GM12878 (cell line): ENCODE results near the gene EXD3. TPM values are rescaled to one million over a fixed set of nuclear protein-coding genes. Genes with fewer than 3 reads are reported as not detected.

ENCODE experiments used
- ATAC-seq: fragments of 200-7000 bp; cut with Tn5 transposase; 3 replicates; pipeline ENCODE4 v1.9.1; 2020; ENCODE audit warnings: mild to moderate bottlenecking, moderate library complexity
- BruUV-seq: library from RNA; stranded (reverse); fragments of 400-500 nt; replicated peaks from 2 replicates; lab custom pipeline; 2021; lab: Mats Ljungman, UMichigan
- CTCF ChIA-PET: fragments of 300-600 bp; sonication (Branson Sonifier 250); formaldehyde crosslinking; extraction: SDS; loops from one replicate; lab custom pipeline; 2021; ENCODE audit warnings: inconsistent platforms; lab: Yijun Ruan, JAX
- POLR2A ChIA-PET: fragments of 350-600 bp; formaldehyde crosslinking; extraction: SDS; loops from one replicate; lab custom pipeline; 2021; ENCODE audit warnings: inconsistent platforms; lab: Charles Lee
- RAD21 ChIA-PET: fragments of 300-600 bp; sonication (Branson Sonifier 250); formaldehyde crosslinking; loops from one replicate; lab custom pipeline; 2023; ENCODE audit warnings: antibody characterized with exemption; ENCODE audit not compliant: unreplicated experiment; lab: Charles Lee
- SMC1A ChIA-PET: fragments of 300-600 bp; sonication (Branson Sonifier 250); formaldehyde crosslinking; loops from one replicate; lab custom pipeline; 2023; ENCODE audit not compliant: unreplicated experiment, uncharacterized antibody; lab: Charles Lee
- DNase-seq: peaks from one replicate; pipeline ENCODE4 v3.0.0-alpha.2; 2011; ENCODE audit warnings: low read depth, low spot score
- FAIRE-seq: peaks from 3 replicates; lab custom pipeline; 2011; peaks lifted over from hg19 to GRCh38; lab: Jason Lieb, UNC
- H2AFZ ChIP-seq: 2 replicates; pipeline ENCODE4 v1.6.0; 2011; ENCODE audit warnings: low read depth, low read length, control low read depth; ENCODE audit not compliant: control insufficient read depth
- H3K27ac ChIP-seq: 2 replicates; pipeline ENCODE4 v1.5.1; 2011; ENCODE audit warnings: control low read depth; ENCODE audit not compliant: control insufficient read depth, insufficient read depth
- H3K27me3 ChIP-seq, 2 experiments: replicated peaks in 1 of 2; 2 replicates each; pipeline versions ENCODE4 v1.6.0 to v1.6.1; 2011; ENCODE audit warnings: low read length in 1 of 2; ENCODE audit not compliant: control insufficient read depth in 2 of 2, insufficient read depth in 2 of 2
- H3K36me3 ChIP-seq, 2 experiments: 2 replicates each; pipeline ENCODE4 v1.5.1; 2011; ENCODE audit warnings: low read length in 1 of 2; ENCODE audit not compliant: control insufficient read depth in 2 of 2, insufficient read depth in 2 of 2
- H3K4me1 ChIP-seq: 2 replicates; pipeline ENCODE4 v1.6.1; 2011; ENCODE audit warnings: mild to moderate bottlenecking, low read length, moderate library complexity, mixed read lengths; ENCODE audit not compliant: control insufficient read depth, insufficient read depth
- H3K4me2 ChIP-seq: 2 replicates; pipeline ENCODE4 v1.6.0; 2011; ENCODE audit warnings: control low read depth; ENCODE audit not compliant: control insufficient read depth, insufficient read depth
- H3K4me3 ChIP-seq: fragments of 200-600 bp; sonication (generic); 2 replicates; pipeline ENCODE4 v1.5.1; 2016
- H3K79me2 ChIP-seq: 2 replicates; pipeline ENCODE4 v1.6.0; 2011; ENCODE audit warnings: low read length; ENCODE audit not compliant: control insufficient read depth, insufficient read depth
- H3K9ac ChIP-seq: 2 replicates; pipeline ENCODE4 v1.8.0; 2011; ENCODE audit warnings: low read length, control low read depth, mixed read lengths; ENCODE audit not compliant: control insufficient read depth, insufficient read depth
- H3K9me3 ChIP-seq: replicated peaks from 3 replicates; pipeline ENCODE4 v1.5.1; 2011; ENCODE audit warnings: mild to moderate bottlenecking, low read length; ENCODE audit not compliant: control insufficient read depth, insufficient read depth
- H4K20me1 ChIP-seq: 2 replicates; pipeline ENCODE4 v1.6.0; 2011; ENCODE audit not compliant: control insufficient read depth, insufficient read depth
- EP300 ChIP-seq, 2 experiments: fragments of 150-350 bp in 1 of 2; IDR thresholded peaks; 2 replicates each; pipeline ENCODE4 v1.6.1; 2011 to 2012; ENCODE audit warnings: low read depth in 2 of 2, low read length in 2 of 2, borderline replicate concordance in 1 of 2, improper control_type of control experiment in 1 of 2, inconsistent platforms in 1 of 2; ENCODE audit not compliant: control insufficient read depth in 1 of 2
- FOXM1 ChIP-seq: IDR thresholded peaks from 2 replicates; pipeline ENCODE4 v1.6.1; 2012; ENCODE audit warnings: low read depth, mild to moderate bottlenecking, inconsistent platforms, low read length, moderate library complexity
- JUND ChIP-seq: IDR thresholded peaks from 2 replicates; pipeline ENCODE4 v1.6.1; 2012; ENCODE audit warnings: low read depth, mild to moderate bottlenecking, low read length, improper control_type of control experiment, moderate library complexity
- MYC ChIP-seq: IDR thresholded peaks from 2 replicates; pipeline ENCODE4 v1.6.1; 2011; ENCODE audit warnings: mild to moderate bottlenecking, low read length, moderate library complexity, inconsistent platforms; ENCODE audit not compliant: insufficient read depth, insufficient replicate concordance, insufficient read length, severe bottlenecking
- NFYA ChIP-seq: IDR thresholded peaks from 2 replicates; pipeline ENCODE4 v1.6.1; 2011; ENCODE audit warnings: low read depth, mild to moderate bottlenecking, low read length, improper control_type of control experiment, borderline replicate concordance
- POLR2AphosphoS5 ChIP-seq: IDR thresholded peaks from 2 replicates; pipeline ENCODE4 v1.6.1; 2011; ENCODE audit warnings: mild to moderate bottlenecking, low read length, inconsistent platforms
- RCOR1 ChIP-seq: conservative IDR thresholded peaks from 2 replicates; pipeline ENCODE4 v1.6.1; 2012; ENCODE audit warnings: low read depth, low read length, improper control_type of control experiment
- SIX5 ChIP-seq: IDR thresholded peaks from 2 replicates; pipeline ENCODE4 v1.6.1; 2011; ENCODE audit warnings: mild to moderate bottlenecking, low read depth, low read length, moderate library complexity; ENCODE audit not compliant: severe bottlenecking
- SMC3 ChIP-seq: IDR thresholded peaks from 2 replicates; pipeline ENCODE4 v1.6.1; 2011; ENCODE audit warnings: low read length, improper control_type of control experiment, borderline replicate concordance
- TARDBP ChIP-seq: IDR thresholded peaks from 2 replicates; pipeline ENCODE4 v1.6.1; 2016; ENCODE audit warnings: borderline replicate concordance
- WRNIP1 ChIP-seq: IDR thresholded peaks from 2 replicates; pipeline ENCODE4 v1.6.1; 2011; ENCODE audit warnings: low read depth, low read length, improper control_type of control experiment, borderline replicate concordance
- WGBS: methylation state at CpG from one replicate; pipeline ENCODE4 v1.1.6; 2016; ENCODE audit warnings: low lambda C conversion rate; ENCODE audit not compliant: insufficient replicate concordance, insufficient coverage; ENCODE audit errors: missing lambda C conversion rate; 5-methylcytosine and 5-hydroxymethylcytosine counted together
- in situ Hi-C: fragments of 300-500 bp; cut with MboI; formaldehyde crosslinking; loops from 9 replicates; pipeline ENCODE4 v1.14.3; 2018; ENCODE audit warnings: mixed read lengths
- intact Hi-C: fragments of 100-400 bp; cut with micrococcal nuclease; formaldehyde crosslinking; loops from one replicate; pipeline ENCODE4 v1.14.2; 2022; ENCODE audit not compliant: unreplicated experiment
- polyA plus RNA-seq, 11 experiments: library from polyadenylated mRNA; depleted of rRNA in 4 of 11; unstranded in 6 of 11; stranded (reverse) in 5 of 11; fragments of >200 nt; fragmentation: Nextera tagmentation in 4 of 11; fragmentation: Illumina TruSeq in 1 of 11; extraction: Ambion mirVana in 4 of 11; extraction: Trizol in 1 of 11; gene quantifications; 1 replicate in 1 of 11; 2 replicates in 10 of 11; pipeline versions ENCODE4 v1.2.1 to v1.2.3, GENCODE V29; 2011 to 2016; ENCODE audit warnings: inconsistent platforms in 2 of 11, missing spikeins in 2 of 11, low read depth in 1 of 11
- total RNA-seq, 4 experiments: library from RNA; depleted of rRNA in 3 of 4; stranded (reverse); fragments of >200 nt in 3 of 4; fragmentation: Illumina TruSeq in 1 of 4; extraction: Trizol in 1 of 4; gene quantifications; 2 replicates each; pipeline versions ENCODE4 v1.2.1 to v1.2.3, GENCODE V29; 2013 to 2021
- TF ChIP-seq, protein P1 (sequence below), 3 experiments: IDR thresholded peaks in 2 of 3; conservative IDR thresholded peaks in 1 of 3; 2 replicates each; pipeline ENCODE4 v1.5.1; 2011; ENCODE audit warnings: low read depth in 3 of 3, low read length in 3 of 3, mild to moderate bottlenecking in 3 of 3, control low read depth in 2 of 3, moderate library complexity in 2 of 3, inconsistent platforms in 1 of 3, mixed read lengths in 1 of 3; ENCODE audit not compliant: control insufficient read depth in 2 of 3, insufficient read depth in 1 of 3; ENCODE audit errors: extremely low read depth in 1 of 3
- TF ChIP-seq, protein P2 (sequence below): fragments of 150-350 bp; IDR thresholded peaks from 2 replicates; pipeline ENCODE4 v1.6.1; 2016; ENCODE audit warnings: low read depth, low read length
- TF ChIP-seq, protein P3 (sequence below): fragments of 450-650 bp; IDR thresholded peaks from 2 replicates; pipeline ENCODE4 v1.6.1; 2017; ENCODE audit warnings: low read depth, mild to moderate bottlenecking, moderate library complexity
- TF ChIP-seq, protein P4 (sequence below): fragments of 450-650 bp; IDR thresholded peaks from 2 replicates; pipeline ENCODE4 v1.6.1; 2017; ENCODE audit warnings: mild to moderate bottlenecking

The EXD3 gene
- total and polyA plus RNA-seq, 10 of the 15 experiments (the other 5 are each of a cell fraction or from before 2014, with no cell fraction given) = 0.21 to 7.1 (median 3.6) TPM

DNA sequence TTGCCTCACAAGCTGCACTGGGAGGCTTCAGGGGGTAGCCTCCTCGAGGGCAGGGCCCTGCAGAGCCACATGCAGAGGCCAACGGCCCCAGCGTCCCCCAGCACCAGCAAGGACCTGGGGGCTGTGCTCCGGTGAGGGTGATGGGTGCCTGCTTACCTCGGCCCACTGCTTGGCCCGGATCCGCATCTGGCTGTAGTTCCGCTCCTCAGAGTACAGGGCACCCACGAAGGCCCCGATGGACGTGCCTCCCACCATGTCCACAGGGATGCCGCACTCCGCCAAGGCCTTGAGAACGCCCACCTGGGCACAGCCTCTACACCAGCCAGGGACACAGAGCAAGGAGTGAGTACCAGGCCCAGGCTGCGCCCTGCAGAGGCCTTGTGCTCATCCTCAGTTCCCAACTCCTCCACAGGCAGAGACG lies 44.2 kb upstream of the EXD3 start:
- Histone ChIP-seq H2AFZ (no peak overlapping the region), H3K36me3 (no peaks in the 10 kb centered on the region), H3K27me3 (no peaks in the 10 kb centered on the region; a peak in 1 of 4 replicates), H3K9me3 (no peaks in the 10 kb centered on the region; the same call in 2 of the 3 replicates), H3K27ac (no peak overlapping the region), H4K20me1 (no peaks in the 10 kb centered on the region), H3K4me2 (no peak overlapping the region), H3K9ac (no peak overlapping the region), H3K4me1 (0 out of 2 replicates have a peak, but pooled peaks cover 5% of the 10 kb centered on the region), H3K4me3 (no peak overlapping the region), H3K79me2 (no peaks in the 10 kb centered on the region)
- no peak for ATAC-seq
- no TSS peak for BruUV-seq
- intact Hi-C loops (loop anchor here (10.0 kb wide), 1 partner anchor 58 kb away; no protein-coding TSS in a partner anchor), in situ Hi-C loops (no loop called here)
- TF ChIP-seq EP300 (IDR thresholded peaks at IDR 0.05; ENCODE audit: borderline replicate concordance in 1 of 2, control insufficient read depth in 1 of 2, low read depth in 2 of 2, low read length in 2 of 2) = no peak
- no peak for TF ChIP-seq POLR2AphosphoS5
- TF ChIP-seq SMC3 = no peak
- no peak for TF ChIP-seq MYC
- TF ChIP-seq FOXM1 = no peak
- TF ChIP-seq, protein P1, sequence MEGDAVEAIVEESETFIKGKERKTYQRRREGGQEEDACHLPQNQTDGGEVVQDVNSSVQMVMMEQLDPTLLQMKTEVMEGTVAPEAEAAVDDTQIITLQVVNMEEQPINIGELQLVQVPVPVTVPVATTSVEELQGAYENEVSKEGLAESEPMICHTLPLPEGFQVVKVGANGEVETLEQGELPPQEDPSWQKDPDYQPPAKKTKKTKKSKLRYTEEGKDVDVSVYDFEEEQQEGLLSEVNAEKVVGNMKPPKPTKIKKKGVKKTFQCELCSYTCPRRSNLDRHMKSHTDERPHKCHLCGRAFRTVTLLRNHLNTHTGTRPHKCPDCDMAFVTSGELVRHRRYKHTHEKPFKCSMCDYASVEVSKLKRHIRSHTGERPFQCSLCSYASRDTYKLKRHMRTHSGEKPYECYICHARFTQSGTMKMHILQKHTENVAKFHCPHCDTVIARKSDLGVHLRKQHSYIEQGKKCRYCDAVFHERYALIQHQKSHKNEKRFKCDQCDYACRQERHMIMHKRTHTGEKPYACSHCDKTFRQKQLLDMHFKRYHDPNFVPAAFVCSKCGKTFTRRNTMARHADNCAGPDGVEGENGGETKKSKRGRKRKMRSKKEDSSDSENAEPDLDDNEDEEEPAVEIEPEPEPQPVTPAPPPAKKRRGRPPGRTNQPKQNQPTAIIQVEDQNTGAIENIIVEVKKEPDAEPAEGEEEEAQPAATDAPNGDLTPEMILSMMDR (IDR thresholded peaks at IDR 0.05 in 2 of 3, conservative IDR thresholded peaks at IDR 0.05 in 1 of 3; ENCODE audit: control insufficient read depth in 2 of 3, extremely low read depth in 1 of 3, insufficient read depth in 1 of 3, low read depth in 3 of 3, low read length in 3 of 3) = no peak
- no peak for TF ChIP-seq WRNIP1
- TF ChIP-seq JUND = no peak
- no peak for TF ChIP-seq NFYA
- no peak for TF ChIP-seq RCOR1
- TF ChIP-seq, protein P2, sequence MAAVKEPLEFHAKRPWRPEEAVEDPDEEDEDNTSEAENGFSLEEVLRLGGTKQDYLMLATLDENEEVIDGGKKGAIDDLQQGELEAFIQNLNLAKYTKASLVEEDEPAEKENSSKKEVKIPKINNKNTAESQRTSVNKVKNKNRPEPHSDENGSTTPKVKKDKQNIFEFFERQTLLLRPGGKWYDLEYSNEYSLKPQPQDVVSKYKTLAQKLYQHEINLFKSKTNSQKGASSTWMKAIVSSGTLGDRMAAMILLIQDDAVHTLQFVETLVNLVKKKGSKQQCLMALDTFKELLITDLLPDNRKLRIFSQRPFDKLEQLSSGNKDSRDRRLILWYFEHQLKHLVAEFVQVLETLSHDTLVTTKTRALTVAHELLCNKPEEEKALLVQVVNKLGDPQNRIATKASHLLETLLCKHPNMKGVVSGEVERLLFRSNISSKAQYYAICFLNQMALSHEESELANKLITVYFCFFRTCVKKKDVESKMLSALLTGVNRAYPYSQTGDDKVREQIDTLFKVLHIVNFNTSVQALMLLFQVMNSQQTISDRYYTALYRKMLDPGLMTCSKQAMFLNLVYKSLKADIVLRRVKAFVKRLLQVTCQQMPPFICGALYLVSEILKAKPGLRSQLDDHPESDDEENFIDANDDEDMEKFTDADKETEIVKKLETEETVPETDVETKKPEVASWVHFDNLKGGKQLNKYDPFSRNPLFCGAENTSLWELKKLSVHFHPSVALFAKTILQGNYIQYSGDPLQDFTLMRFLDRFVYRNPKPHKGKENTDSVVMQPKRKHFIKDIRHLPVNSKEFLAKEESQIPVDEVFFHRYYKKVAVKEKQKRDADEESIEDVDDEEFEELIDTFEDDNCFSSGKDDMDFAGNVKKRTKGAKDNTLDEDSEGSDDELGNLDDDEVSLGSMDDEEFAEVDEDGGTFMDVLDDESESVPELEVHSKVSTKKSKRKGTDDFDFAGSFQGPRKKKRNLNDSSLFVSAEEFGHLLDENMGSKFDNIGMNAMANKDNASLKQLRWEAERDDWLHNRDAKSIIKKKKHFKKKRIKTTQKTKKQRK = no peak
- TF ChIP-seq, protein P3, sequence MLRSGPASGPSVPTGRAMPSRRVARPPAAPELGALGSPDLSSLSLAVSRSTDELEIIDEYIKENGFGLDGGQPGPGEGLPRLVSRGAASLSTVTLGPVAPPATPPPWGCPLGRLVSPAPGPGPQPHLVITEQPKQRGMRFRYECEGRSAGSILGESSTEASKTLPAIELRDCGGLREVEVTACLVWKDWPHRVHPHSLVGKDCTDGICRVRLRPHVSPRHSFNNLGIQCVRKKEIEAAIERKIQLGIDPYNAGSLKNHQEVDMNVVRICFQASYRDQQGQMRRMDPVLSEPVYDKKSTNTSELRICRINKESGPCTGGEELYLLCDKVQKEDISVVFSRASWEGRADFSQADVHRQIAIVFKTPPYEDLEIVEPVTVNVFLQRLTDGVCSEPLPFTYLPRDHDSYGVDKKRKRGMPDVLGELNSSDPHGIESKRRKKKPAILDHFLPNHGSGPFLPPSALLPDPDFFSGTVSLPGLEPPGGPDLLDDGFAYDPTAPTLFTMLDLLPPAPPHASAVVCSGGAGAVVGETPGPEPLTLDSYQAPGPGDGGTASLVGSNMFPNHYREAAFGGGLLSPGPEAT = no peak
- TF ChIP-seq TARDBP = no peak
- TF ChIP-seq SIX5 = no peak
- TF ChIP-seq, protein P4, sequence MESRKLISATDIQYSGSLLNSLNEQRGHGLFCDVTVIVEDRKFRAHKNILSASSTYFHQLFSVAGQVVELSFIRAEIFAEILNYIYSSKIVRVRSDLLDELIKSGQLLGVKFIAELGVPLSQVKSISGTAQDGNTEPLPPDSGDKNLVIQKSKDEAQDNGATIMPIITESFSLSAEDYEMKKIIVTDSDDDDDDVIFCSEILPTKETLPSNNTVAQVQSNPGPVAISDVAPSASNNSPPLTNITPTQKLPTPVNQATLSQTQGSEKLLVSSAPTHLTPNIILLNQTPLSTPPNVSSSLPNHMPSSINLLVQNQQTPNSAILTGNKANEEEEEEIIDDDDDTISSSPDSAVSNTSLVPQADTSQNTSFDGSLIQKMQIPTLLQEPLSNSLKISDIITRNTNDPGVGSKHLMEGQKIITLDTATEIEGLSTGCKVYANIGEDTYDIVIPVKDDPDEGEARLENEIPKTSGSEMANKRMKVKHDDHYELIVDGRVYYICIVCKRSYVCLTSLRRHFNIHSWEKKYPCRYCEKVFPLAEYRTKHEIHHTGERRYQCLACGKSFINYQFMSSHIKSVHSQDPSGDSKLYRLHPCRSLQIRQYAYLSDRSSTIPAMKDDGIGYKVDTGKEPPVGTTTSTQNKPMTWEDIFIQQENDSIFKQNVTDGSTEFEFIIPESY = no peak
- DNase-seq = no peak
- SMC1A ChIA-PET = no interaction called here
- POLR2A ChIA-PET = no interaction called here
- RAD21 ChIA-PET = no interaction called here
- CTCF ChIA-PET = no interaction called here
- WGBS = 64% methylated on average over 16 of the region's 16 CpGs
- no peak for FAIRE-seq
